HG03342 (cell line): ENCODE measurements around the gene PAMR1.
A peak's percentile ranks its signal among the peaks of the same experiment; 100 is the strongest.

Experiments used
- ATAC-seq: cut with Tn5 transposase; IDR thresholded peaks from one replicate; pipeline ENCODE4 v1.9.1; 2021; ENCODE audit warnings: mild to moderate bottlenecking, moderate library complexity; ENCODE audit not compliant: unreplicated experiment

The PAMR1 gene

DNA sequence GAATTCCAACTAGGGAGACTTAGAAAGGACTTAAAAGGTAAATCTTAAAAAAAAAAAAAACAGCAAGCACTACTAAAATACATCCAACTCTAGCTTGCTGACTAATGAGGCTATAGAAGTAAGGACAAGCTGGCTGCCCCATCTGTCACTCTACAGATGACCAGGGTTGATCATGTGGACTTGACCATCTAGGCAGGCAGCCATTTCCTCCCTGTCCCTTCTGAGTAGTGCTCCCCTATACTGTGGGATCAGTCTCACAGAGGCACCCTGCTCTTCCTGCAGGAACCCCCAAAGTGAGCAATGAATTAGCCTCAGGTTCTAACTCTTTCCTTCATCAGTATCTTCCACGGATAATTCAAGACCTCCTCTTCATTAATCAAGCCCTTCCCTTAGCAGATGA, 118.4 kb downstream of the PAMR1 start:
- ATAC-seq: no peak

DNA sequence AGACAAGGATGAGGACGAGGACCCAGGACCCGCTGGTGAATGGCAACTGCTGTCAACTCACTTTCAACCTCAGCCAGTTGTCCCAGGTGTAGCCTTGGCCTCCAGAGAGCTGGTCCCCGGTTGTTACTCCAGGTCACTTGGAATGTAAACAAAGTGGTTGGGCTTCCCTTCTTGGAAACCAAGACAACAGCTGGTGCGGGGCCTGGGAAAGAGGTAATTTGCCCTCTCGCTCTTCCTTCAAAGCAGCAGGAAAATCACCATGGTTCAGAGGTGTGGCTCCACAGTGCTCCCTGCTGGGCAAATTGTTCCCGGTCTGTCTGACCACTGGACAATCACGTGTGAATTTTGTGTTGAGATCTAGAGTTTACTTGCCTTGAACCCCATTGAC, 121.0 kb downstream of the PAMR1 start:
- no peak for ATAC-seq

DNA sequence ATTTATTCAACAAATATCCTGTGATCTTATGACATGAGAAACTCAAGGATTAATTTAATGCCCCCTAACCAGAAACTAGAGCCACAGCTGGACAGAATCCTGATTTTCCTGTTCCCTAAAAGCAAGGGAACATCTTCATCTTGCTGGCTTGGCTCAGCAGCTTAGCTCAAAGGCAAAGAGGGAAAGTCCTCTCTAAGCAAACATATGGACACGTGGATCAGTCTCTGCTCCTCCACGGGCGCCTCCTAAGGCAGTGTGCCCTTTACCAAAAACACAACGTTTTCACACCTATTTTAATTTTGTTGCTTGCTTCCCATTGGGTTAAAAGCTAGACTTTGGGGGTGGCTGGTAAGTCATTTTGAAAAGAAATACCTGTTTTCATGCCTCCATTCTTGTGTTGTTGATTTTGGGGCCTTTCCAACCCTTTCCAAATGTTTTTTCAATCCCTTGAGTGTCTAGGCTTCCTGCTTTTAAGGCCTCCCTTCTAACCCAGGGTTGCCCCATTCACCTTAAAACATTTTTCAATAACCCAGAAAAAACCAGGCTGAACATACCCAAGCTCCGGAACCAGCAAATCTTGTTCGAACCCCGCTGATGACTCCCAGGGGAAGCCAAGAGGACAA, 121.5 kb downstream of the PAMR1 start:
- no peak for ATAC-seq

- ATAC-seq: no peak
Measured at GRCh38 chr11:35402751-35403660, 122.4 kb downstream of the PAMR1 start.

DNA sequence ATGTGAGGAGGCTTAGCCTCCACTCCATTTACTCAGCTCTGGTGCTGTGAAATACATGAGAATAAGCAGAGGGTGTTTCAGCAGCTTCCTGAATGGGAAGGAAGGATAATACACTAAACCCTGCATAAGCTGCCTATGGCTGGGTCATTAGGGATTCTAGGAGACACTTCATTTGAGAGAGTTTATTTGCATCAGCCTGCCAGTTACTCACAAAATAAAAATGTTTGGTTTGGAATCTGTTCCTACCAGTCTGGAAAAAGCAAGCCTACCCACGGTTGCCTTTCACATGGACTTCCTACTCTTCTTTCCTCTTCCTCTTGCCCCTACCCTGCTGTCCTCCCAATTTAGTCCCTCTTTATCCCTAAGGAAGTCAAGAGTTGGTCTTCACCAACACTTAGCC, 126.5 kb downstream of the PAMR1 start:
- ATAC-seq: no peak

- no peak for ATAC-seq
Measured at GRCh38 chr11:35394941-35395340, 130.5 kb downstream of the PAMR1 start.

GRCh38 chr11:35393098-35393497, 132.3 kb downstream of the PAMR1 start:
- ATAC-seq: no peak

DNA sequence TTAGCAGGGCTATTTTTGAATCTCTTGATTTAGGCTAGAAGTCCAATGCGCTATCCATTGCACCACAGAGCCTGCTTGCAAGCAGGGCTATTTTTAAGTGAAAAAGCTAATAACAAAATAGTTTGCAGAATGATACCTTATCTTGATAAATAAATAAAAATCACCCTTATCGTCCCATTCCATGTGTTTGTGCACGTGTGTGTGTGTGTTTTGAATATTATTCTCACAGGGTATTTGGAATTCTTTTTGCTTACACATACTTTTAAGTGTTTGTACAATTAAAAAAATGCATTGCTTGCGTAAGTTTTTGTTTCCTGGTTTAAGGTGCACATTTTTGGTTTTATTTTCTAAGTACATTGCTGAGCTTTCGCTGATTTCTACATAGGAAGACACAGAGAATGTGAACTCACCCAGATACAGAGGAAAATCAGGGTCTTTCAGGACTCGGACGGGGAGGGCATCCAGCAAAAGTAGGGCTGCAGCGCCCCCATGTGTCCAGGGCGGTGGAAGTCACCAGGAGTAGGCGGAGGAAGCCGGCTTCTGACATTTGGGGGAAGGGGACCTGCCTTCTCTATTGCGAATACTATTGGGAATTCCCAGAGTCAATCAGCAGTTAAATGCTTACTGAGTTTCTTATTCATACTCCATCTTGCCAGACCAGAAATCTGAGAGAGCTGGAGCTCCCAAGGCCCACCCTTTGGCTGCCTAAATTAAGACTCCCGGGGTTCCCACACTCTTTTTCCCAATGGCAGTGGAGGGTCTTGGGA, 133.3 kb downstream of the PAMR1 start:
- ATAC-seq: peak; percentile 37

DNA sequence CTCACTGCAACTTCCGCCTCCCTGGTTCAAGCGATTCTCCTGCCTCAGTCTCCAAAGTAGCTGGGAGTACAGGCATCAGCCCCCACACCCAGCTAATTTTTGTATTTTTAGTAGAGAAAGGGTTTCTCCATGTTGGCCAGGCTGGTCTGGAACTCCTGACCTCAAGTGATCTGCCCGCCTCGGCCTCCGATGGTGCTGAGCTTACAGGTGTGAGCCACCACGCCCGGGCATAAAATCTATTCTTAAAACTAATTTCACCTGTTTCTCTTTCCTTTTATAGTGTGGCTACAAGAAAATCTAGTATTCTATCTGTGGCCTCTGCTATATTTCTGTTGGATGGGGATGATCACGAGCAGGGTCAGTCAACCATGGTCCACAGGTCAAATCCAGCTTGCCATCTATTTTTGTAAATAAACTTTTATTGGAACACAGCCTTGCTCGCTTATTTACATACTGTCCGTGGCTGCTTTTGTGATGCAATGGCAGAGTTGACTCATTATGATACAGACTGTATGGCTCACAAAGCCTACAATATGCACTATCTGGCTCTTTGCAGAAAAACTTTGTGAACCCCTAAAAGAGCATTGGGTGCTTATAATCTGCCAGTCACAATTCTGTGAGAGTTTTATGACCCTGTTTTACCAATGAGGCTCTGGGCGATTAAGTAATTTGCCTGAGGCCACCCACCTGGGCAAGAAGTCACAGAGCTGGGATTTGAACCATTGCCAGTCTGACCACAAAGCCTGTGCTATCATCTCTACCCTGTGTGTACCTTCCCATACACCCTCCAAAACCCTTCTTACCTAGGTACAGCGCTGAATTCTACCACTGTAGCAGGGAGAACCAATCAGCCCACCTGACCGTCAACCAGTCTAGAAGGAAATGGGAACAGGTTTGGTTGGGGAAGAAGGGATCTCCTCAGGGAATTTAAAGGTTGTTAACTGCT, 134.4 kb downstream of the PAMR1 start:
- ATAC-seq: peak; percentile 91

DNA sequence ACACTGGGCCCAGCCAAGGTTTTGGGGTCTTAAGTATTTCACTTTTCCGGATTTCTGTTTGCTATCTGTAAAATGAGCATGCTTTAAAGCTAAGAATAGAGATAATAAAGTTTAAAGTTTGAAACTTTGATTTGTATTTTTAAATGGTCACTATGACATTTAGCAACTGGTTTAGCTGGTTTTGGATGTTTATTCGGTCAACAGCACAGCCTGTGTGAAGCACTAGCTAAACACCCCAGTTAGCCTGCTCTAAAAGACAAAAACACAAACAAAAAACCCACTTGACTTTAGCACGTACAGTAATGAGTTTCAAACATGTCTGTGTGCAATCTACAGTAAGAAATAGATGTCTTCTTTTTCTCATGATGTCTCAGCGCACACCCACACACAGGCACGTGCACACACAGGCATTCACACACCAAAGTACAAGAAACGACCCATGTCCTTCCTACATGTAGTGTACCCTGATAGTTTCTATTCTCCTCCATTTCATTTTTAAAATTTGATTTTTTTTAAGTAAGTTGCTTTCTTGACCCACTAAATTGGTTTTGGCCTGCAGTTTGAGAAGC, 135.4 kb downstream of the PAMR1 start:
- no peak for ATAC-seq

DNA sequence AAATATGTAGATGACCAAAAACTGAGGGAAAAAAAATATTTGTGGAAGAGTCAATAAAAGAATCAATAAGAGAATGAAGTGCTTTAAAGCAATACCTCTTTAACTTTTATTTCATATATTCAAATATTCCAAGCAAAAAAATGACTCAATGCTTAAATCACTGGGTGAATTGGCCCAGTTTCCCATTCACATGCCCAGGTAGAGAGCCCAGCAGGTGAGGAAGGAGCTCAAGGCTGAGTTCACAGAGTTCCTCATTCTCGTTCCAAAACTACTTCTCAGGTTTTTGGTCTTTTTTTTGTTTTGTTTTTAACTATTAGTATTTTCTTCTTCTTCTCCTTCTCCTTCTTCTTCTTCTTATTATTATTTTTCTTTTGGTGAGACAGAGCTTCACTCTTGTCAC, 136.3 kb downstream of the PAMR1 start:
- no peak for ATAC-seq

GRCh38 chr11:35388061-35388460, 137.4 kb downstream of the PAMR1 start:
- no peak for ATAC-seq

- no peak for ATAC-seq
Measured at GRCh38 chr11:35387111-35387982, 138.1 kb downstream of the PAMR1 start.

DNA sequence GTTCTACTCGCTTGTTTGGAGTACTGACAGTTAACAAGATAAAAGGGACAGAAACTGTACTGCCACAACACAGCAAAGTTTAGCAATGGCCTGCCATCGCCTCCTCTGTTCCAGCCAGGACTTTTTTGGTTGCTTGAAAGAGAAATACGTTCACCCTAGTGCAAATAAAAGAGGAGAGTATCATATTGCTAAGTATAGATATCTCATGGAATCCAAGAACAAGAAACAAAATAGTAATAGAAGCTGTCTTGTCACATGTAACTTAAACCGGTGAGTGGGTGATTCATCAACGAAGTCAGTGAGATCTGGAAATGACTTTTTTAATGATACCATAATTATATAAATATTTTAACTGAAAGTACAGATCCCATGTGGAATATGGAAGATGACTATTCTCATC, 141.5 kb downstream of the PAMR1 start:
- ATAC-seq: no peak
